Type B pancreatic cell (in vitro differentiated cells): ENCODE results near the gene PAFAH1B1. TPM values are rescaled to one million over a fixed set of nuclear protein-coding genes. Genes with fewer than 3 reads are reported as not detected.

Experiments used
- DNase-seq: peaks from one replicate; pipeline ENCODE4 v3.0.0; 2021; ENCODE audit warnings: mixed read lengths; ENCODE audit not compliant: unreplicated experiment; ENCODE audit errors: extremely low spot score
- H3K27ac Mint-ChIP-seq: 2 replicates; pipeline ENCODE4 v1.8.0; 2021; ENCODE audit warnings: mild to moderate bottlenecking, mixed read lengths
- H3K27me3 Mint-ChIP-seq: 2 replicates; pipeline ENCODE4 v1.8.0; 2021; ENCODE audit warnings: mixed read lengths
- H3K36me3 Mint-ChIP-seq: 2 replicates; pipeline ENCODE4 v1.8.0; 2021; ENCODE audit warnings: mixed read lengths
- H3K4me1 Mint-ChIP-seq: one replicate; pipeline ENCODE4 v1.8.0; 2021; ENCODE audit warnings: mixed read lengths; ENCODE audit not compliant: unreplicated experiment
- H3K4me3 Mint-ChIP-seq: 2 replicates; pipeline ENCODE4 v1.8.0; 2021; ENCODE audit warnings: mild to moderate bottlenecking, mixed read lengths
- H3K9me3 Mint-ChIP-seq: 2 replicates; pipeline ENCODE4 v1.8.0; 2021; ENCODE audit warnings: mixed read lengths
- CTCF ChIP-seq: fragments of 200-600 bp; sonication (generic); conservative IDR thresholded peaks from 2 replicates; pipeline ENCODE4 v1.5.0; 2021; ENCODE audit warnings: antibody characterized with exemption, mild to moderate bottlenecking
- total RNA-seq: library from RNA; stranded (reverse); gene quantifications from 2 replicates; pipeline ENCODE4 v1.2.1, GENCODE V29; 2021; ENCODE audit warnings: low replicate concordance

The PAFAH1B1 gene
- total RNA-seq, 1 donor from 2014 or later: 126 TPM

GRCh38 chr17:2718150-2718938 lies 124.9 kb downstream of the PAFAH1B1 start:
- Mint-ChIP-seq H3K4me1 (no peaks in the 10 kb centered on the region), H3K36me3 (no peaks in the 10 kb centered on the region), H3K9me3 (no peaks in the 10 kb centered on the region), H3K27me3 (peaks cover 18% of the 10 kb centered on the region), H3K27ac (no peak overlapping the region), H3K4me3 (no peak overlapping the region)
- DNase-seq: no peak
- no peak for TF ChIP-seq CTCF

- Mint-ChIP-seq H3K4me3 (no peak overlapping the region), H3K27ac (no peak overlapping the region), H3K36me3 (no peaks in the 10 kb centered on the region), H3K27me3 (peaks cover 22% of the 10 kb centered on the region), H3K4me1 (no peaks in the 10 kb centered on the region), H3K9me3 (no peaks in the 10 kb centered on the region)
- TF ChIP-seq CTCF: no peak
- no peak for DNase-seq
Observed at GRCh38 chr17:2719861-2720260, 126.4 kb downstream of the PAFAH1B1 start.

GRCh38 chr17:2721603-2722002 lies 128.1 kb downstream of the PAFAH1B1 start:
- H3K4me3 Mint-ChIP-seq: no peak overlapping the region
- peaks cover 32% of the 10 kb centered on the region for H3K27me3 Mint-ChIP-seq
- H3K4me1 Mint-ChIP-seq: peaks cover 6% of the 10 kb centered on the region
- H3K36me3 Mint-ChIP-seq: no peaks in the 10 kb centered on the region
- no peak overlapping the region for H3K27ac Mint-ChIP-seq
- DNase-seq: no peak
- TF ChIP-seq CTCF: no peak
- H3K9me3 Mint-ChIP-seq: no peaks in the 10 kb centered on the region

GRCh38 chr17:2722611-2723010 lies 129.2 kb downstream of the PAFAH1B1 start:
- Mint-ChIP-seq H3K9me3 (no peaks in the 10 kb centered on the region), H3K4me3 (no peak overlapping the region), H3K27ac (no peak overlapping the region), H3K36me3 (no peaks in the 10 kb centered on the region), H3K27me3 (peaks cover 39% of the 10 kb centered on the region), H3K4me1 (peaks cover 6% of the 10 kb centered on the region)
- no peak for TF ChIP-seq CTCF
- no peak for DNase-seq

GRCh38 chr17:2723505-2723996 lies 130.1 kb downstream of the PAFAH1B1 start:
- Mint-ChIP-seq H3K27me3 (peaks cover 39% of the 10 kb centered on the region), H3K4me1 (peaks cover 6% of the 10 kb centered on the region), H3K27ac (peak overlapping the region; percentile 50), H3K36me3 (no peaks in the 10 kb centered on the region), H3K4me3 (peak overlapping the region; percentile 68), H3K9me3 (no peaks in the 10 kb centered on the region)
- no peak for TF ChIP-seq CTCF
- DNase-seq: no peak
